Kidney epithelial cell (primary cell): ENCODE measurements around the gene MRRF. TPM values are rescaled to one million over a fixed set of nuclear protein-coding genes. Genes with fewer than 3 reads are reported as not detected.

ENCODE experiments used
- DNase-seq: peaks from one replicate; pipeline ENCODE4 v3.0.0-alpha.2; 2010; ENCODE audit warnings: low read depth
- H3K27me3 ChIP-seq: 2 replicates; pipeline ENCODE4 v1.6.0; 2011; ENCODE audit warnings: low read length; ENCODE audit not compliant: control insufficient read depth, insufficient read depth
- H3K36me3 ChIP-seq: 2 replicates; pipeline ENCODE4 v1.5.1; 2011; ENCODE audit warnings: low read length; ENCODE audit not compliant: control insufficient read depth, insufficient read depth
- H3K4me3 ChIP-seq: 2 replicates; pipeline ENCODE4 v1.5.1; 2011; ENCODE audit warnings: low read depth, mild to moderate bottlenecking, control low read depth, low read length
- CTCF ChIP-seq: IDR thresholded peaks from 2 replicates; pipeline ENCODE4 v1.5.1; 2011; ENCODE audit warnings: mild to moderate bottlenecking, moderate library complexity, low read length, control low read depth, inconsistent platforms; ENCODE audit not compliant: insufficient read depth, poor library complexity, severe bottlenecking
- total RNA-seq: library from RNA; depleted of rRNA; stranded (reverse); fragments of >200 nt; gene quantifications from 2 replicates; pipeline ENCODE4 v1.2.3, GENCODE V29; 2015

Gene MRRF, protein sequence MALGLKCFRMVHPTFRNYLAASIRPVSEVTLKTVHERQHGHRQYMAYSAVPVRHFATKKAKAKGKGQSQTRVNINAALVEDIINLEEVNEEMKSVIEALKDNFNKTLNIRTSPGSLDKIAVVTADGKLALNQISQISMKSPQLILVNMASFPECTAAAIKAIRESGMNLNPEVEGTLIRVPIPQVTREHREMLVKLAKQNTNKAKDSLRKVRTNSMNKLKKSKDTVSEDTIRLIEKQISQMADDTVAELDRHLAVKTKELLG
- 33.8 and 46.2 TPM in 2 replicates for total RNA-seq

DNA sequence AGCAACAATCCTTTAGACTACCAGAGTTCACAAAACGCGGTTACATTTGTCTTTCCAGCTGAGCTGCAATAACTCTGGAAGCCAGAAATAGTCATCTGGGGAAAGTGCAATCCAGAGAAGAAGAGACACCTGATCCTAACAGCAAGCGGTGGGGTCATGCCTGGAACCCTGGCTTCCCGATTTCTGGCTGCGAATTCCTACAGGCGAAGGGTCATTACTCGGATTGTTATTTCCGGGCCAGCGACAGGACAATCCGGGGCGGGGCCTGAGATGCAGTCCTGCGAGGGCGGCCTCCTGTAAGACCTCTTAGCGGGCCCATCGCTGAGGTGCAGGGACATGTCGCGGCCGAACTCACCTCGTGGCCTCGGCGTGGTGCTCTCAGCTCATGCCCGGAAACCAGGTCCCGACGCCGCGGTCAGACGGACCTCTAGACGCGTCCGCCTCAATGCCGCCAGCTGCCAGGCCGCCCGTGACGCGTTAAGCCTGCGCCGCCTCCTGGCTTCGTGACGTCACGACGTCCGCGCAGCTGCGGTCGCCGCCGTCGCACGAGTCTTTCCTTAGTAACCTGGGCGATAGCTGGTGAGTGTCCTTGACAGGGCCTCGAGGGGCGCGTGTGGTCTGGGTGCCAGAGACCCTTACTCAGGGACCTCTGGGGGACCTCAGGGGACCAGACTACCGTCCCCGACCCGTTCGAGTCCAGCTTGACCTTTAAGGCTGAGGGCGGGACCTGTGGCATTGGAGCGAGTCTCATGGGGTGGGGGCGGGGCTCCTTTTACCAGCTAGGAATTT, at the start of gene MRRF, which contains the start of gene RBM18:
Gene MRRF, plus strand, starts transcription at position 523 of the 789 bp plus-strand sequence. CDS start 6,010 bp downstream, outside the sequence.
Gene RBM18, minus strand, starts transcription at position 481 of the 789 bp plus-strand sequence. CDS start 3,348 bp downstream, outside the sequence.
- peak within 1 kb of the TSS; percentile 85 for H3K4me3 ChIP-seq
- no peaks in the 10 kb centered on the region for H3K27me3 ChIP-seq
- no peak for TF ChIP-seq CTCF
- DNase-seq = peak; percentile 50
- H3K36me3 ChIP-seq = no peaks in the 10 kb centered on the region

GRCh38 chr9:122215663-122216062, 49.0 kb upstream of the MRRF start:
- Histone ChIP-seq H3K4me3 (no peak overlapping the region), H3K27me3 (peaks cover 90% of the 10 kb centered on the region), H3K36me3 (no peaks in the 10 kb centered on the region)
- DNase-seq = no peak
- TF ChIP-seq CTCF = no peak

DNA sequence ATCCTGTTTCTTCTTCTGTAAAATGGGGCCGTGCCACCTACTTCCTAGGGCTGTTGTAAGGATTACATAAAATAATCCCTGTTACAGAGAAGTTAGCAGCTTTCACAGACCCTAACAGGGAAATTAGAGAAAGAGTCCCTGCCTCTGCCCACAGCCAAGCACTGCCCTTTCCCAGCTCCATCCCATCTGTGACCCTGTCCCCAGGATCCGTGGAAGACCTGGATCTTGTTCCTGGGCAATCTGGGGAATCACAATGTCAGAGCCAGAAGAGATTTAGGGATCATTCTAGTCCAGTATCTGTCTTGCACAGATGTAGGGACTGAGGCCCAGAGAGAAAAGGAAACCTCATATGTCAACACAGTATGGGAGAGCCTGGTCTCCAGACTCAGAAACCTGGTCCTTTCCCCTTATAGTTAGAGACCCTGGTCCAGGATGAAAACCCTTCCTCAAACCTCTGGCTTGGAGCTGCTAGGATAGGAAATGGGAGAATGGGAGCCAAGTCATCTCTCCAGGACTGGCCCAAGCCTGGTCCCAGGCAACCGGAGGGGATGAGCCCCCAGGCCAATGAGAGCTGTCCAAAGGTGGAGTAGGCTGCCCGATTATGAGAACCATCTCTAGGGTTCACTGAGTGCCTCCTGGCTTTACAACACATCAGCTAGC, 48.4 kb upstream of the MRRF start:
- TF ChIP-seq CTCF = no peak
- peaks cover 93% of the 10 kb centered on the region for H3K27me3 ChIP-seq
- H3K36me3 ChIP-seq = no peaks in the 10 kb centered on the region
- no peak for DNase-seq
- no peak overlapping the region for H3K4me3 ChIP-seq

GRCh38 chr9:122216798-122217418, 47.8 kb upstream of the MRRF start:
- no peak for TF ChIP-seq CTCF
- no peaks in the 10 kb centered on the region for H3K36me3 ChIP-seq
- H3K4me3 ChIP-seq = no peak overlapping the region
- no peak for DNase-seq
- H3K27me3 ChIP-seq = peaks cover 93% of the 10 kb centered on the region

- DNase-seq = no peak
- TF ChIP-seq CTCF = no peak
- Histone ChIP-seq H3K4me3 (no peak overlapping the region), H3K36me3 (no peaks in the 10 kb centered on the region), H3K27me3 (peaks cover 92% of the 10 kb centered on the region)
Observed at GRCh38 chr9:122217640-122218039, 47.0 kb upstream of the MRRF start.
